GM20000 (cell line): ENCODE measurements around the gene NSMCE1.

Experiments used
- DNase-seq: peaks from one replicate; pipeline ENCODE4 v3.0.0; 2012; ENCODE audit warnings: low spot score
- TF ChIP-seq, protein P1 (sequence below): IDR thresholded peaks from 2 replicates; pipeline ENCODE4 v1.5.1; 2012; ENCODE audit warnings: mild to moderate bottlenecking, control low read depth; ENCODE audit errors: extremely low read depth, missing control alignments

Gene NSMCE1

DNA sequence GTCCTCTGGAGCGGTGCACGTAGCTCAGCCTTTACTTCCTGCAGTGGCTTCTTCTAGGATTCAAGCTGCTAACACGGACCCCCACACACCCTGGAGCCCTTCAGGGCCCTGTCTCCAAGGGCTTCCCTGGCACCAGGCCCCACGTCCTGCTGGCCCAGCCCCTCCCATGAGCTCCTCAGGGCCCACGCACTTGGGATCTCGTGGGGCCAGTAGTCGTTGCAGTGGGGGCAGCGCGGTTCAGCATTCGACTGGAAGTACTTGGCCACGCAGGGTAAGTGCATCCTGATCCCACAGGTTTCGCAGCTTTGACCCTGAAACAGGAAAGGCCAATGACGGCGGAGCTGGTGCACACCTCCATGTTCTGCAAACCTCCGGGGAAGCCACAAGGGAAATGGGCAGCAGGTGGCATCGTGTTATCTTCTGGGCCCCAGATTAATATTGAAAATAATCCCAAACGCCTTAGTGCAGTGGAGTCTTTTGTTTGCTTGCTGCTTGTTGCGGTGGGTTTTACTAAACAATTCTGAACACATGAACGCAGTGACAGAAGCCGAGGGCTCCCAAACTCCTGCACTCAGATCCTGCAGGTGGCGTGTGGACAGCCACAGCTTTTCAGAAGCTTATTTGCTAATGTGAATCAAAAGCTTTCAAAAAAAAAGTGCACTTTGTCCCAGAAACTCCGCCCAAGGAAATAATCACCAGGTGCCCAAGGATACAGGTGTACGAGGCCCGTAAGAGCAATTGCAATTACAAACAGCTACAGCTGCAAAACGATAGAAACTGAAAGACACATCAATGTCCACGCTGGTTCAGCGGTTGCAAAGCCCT is 42.8 kb downstream of the NSMCE1 start:
- DNase-seq, result no peak

DNA sequence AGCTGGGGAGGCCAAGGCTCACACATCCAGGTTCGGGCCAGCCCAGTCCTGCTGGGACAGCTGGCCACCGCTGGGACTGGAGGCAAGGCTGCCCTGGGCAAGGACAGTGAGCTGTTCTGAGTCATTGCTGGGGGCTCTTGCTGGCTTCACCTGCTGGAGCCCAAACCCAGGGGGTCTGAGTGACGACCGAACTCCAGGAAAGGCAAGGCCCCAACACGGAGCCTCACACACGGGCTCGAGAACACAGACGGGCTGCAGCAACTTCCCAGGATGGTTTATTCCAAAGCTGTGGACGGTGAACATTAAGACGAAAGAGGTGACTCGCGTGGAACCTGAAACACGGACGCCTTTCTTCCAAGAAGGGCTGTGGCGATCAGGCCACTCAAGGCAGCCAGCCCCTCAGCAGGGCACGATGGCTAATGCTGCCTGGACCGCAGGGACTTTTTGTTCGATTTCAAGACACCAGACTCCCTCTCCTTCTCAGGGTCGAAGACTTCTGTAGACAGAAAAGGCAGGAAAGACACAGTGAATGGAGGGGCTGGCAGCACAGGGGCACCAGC is 43.8 kb downstream of the NSMCE1 start:
- TF ChIP-seq, protein P1, sequence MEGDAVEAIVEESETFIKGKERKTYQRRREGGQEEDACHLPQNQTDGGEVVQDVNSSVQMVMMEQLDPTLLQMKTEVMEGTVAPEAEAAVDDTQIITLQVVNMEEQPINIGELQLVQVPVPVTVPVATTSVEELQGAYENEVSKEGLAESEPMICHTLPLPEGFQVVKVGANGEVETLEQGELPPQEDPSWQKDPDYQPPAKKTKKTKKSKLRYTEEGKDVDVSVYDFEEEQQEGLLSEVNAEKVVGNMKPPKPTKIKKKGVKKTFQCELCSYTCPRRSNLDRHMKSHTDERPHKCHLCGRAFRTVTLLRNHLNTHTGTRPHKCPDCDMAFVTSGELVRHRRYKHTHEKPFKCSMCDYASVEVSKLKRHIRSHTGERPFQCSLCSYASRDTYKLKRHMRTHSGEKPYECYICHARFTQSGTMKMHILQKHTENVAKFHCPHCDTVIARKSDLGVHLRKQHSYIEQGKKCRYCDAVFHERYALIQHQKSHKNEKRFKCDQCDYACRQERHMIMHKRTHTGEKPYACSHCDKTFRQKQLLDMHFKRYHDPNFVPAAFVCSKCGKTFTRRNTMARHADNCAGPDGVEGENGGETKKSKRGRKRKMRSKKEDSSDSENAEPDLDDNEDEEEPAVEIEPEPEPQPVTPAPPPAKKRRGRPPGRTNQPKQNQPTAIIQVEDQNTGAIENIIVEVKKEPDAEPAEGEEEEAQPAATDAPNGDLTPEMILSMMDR, result no peak
- DNase-seq, result no peak

More for the DNA sequence above, 42.8 kb downstream of the NSMCE1 start:
- TF ChIP-seq, protein P1, result no peak

DNA sequence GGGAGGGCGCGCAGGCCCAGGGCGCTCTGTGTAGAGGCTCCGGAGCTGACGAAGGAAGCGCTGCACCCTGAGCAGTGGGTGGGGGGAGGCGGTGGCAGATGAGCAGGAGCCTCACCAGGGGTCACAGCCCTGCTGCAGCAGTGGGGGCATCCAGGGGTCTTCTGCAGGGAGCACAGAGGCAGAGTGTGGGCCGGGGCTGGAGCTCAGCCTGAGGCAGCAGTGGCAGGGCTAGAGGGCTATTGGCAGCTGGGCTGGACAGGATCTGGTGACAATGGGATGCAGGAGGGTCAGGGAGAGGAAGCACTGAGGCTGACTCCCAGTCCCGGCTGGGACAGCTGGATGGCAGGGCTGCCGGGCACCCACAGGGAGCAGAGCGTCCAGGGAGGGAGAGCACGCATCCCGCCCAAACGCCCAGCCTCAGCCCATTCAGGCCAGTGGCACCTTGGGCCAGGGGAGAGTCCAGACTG is 44.3 kb downstream of the NSMCE1 start:
- DNase-seq, result no peak

DNA sequence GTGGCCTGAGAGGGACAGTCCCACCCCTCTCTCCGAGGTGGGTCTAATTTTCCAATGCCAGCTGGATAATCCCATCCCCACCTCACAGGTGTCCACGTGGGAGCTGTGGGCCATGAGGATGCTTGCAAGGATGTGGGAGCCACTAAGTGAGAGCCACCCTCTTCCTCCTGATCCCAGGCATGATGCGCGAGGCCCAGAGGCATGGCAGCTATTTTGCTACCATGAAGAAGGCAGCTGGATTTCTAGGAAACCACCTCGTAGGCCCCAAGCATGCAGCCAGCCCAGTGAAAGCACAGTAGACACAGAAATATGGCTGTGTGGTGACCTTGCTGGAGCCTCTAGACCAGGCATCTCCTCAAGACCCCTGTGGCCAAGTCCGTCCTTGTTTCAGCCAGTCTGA is 44.9 kb downstream of the NSMCE1 start:
- no peak for DNase-seq
- TF ChIP-seq, protein P1, result no peak

More for the DNA sequence above, 44.3 kb downstream of the NSMCE1 start:
- TF ChIP-seq, protein P1, result no peak

DNA sequence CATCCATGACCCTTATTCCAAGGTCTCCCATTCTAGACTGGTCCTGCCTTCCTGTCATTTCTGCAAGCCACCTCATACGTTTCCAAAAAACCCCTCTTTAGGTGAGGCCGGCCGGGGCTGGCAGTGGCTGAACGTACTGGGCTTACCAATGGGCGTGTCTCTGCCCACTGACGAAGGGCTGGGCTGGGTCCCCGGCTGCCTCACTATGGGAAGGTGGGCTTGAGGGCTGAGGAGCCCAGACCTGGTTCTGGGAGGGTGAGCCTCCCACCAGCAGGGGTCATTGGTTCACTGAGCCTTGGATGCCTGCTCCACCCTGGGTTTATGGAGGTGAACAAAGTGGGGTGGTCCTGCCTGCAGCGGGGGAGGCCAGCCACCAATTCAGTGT is 45.4 kb downstream of the NSMCE1 start:
- TF ChIP-seq, protein P1, result no peak
- no peak for DNase-seq

DNA sequence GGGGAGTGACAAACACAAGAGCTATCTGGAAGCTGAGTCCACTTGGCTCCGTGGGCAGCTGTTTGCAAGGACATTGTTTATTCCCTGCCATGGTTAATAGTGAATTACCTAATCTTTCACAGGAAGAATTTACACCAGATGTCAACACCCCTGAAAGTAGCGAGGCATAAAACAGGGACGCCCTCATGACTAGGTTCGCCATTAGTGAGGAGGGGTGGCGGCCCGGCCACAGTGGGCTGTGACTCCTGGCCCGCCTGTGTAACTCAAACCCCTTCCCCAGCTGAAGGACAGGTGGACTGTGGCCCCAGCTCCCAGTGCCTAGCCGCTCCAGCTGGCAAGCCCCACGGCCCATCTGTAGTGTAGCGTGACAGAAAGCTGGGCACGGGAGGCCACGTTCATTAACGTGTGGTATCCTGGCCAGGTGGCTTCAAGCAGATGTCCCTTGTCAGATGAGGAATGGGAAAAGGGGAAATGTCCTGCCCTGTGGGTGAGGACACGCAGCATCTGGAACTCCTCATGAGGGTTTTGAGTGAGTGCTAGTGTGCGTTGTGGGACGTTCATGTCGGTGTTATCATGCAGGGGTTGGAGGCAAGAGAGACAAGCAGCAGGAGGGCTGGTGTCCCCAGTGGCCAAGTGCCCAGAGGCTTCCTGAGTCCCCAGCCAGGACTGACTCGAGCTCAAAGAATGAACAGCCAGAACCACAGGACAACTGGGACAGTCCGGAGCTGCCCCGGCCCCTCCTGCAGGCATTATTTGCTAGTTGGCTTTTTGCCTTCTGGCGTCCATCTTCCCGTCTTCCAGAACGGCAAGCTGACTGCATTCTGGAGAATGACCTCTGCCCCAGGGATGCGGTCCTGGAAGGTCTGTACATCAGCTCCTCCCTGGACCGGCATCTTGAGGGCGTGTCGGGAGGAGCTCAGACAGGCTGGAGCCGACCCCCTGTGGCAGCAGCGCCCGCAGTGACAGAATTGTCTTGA is 46.0 kb downstream of the NSMCE1 start:
- TF ChIP-seq, protein P1, result no peak
- no peak for DNase-seq
